OCI-LY3 (cell line): ENCODE data around the gene RHBG.
"Not testable (repeated sequence)": the region's sequence is repeated elsewhere in the genome, so short reads cannot be mapped to it uniquely, and the experiment has no call there.

Experiments used
- H2AFZ ChIP-seq: fragments of 200-600, 300-600 bp; shearing (Covaris generic); 2 replicates; pipeline ENCODE4 v1.6.0; 2014; ENCODE audit warnings: antibody characterized with exemption, low read depth, low read length
- H3K27ac ChIP-seq: fragments of 200-600, 300-600 bp; sonication (generic); 2 replicates; pipeline ENCODE4 v1.5.1; 2014; ENCODE audit warnings: mild to moderate bottlenecking, low read length, moderate library complexity, mixed read lengths
- H3K27me3 ChIP-seq: fragments of 200-600, 300-600 bp; sonication (generic); 2 replicates; pipeline ENCODE4 v1.6.1; 2014; ENCODE audit warnings: low read depth, low read length, mixed read lengths
- H3K36me3 ChIP-seq: fragments of 200-600, 300-600 bp; sonication (generic); replicated peaks from 2 replicates; pipeline ENCODE3; 2014; ENCODE audit warnings: low read depth, low read length, mixed read lengths
- H3K4me1 ChIP-seq: fragments of 300-600, 200-600 bp; sonication (generic); 2 replicates; pipeline ENCODE4 v1.6.1; 2014; ENCODE audit warnings: low read length, mixed read lengths
- H3K4me2 ChIP-seq: fragments of 200-600, 300-600 bp; sonication (generic); 2 replicates; pipeline ENCODE4 v1.6.1; 2014; ENCODE audit warnings: low read length, mixed read lengths
- H3K4me3 ChIP-seq: fragments of 300-600, 200-600 bp; sonication (generic); 2 replicates; pipeline ENCODE4 v1.5.1; 2014; ENCODE audit warnings: antibody characterized with exemption, mild to moderate bottlenecking, low read length, moderate library complexity
- H3K79me2 ChIP-seq: fragments of 300-600, 200-600 bp; shearing (Covaris generic); 2 replicates; pipeline ENCODE4 v1.6.1; 2014; ENCODE audit warnings: mild to moderate bottlenecking, low read length, mixed read lengths
- H3K9ac ChIP-seq: fragments of 300-600, 200-600 bp; shearing (Covaris generic); 2 replicates; pipeline ENCODE4 v1.6.0; 2014; ENCODE audit warnings: mild to moderate bottlenecking, low read length, moderate library complexity
- H3K9me3 ChIP-seq: fragments of 200-600, 300-600 bp; shearing (Covaris generic); 2 replicates; pipeline ENCODE4 v1.6.1; 2014; ENCODE audit warnings: low read length, mixed read lengths; ENCODE audit not compliant: insufficient read depth
- H4K20me1 ChIP-seq: fragments of 200-600, 300-600 bp; sonication (generic); 2 replicates; pipeline ENCODE4 v1.6.1; 2016; ENCODE audit warnings: low read length, mixed read lengths; ENCODE audit not compliant: insufficient read depth
- EZH2phosphoT487 ChIP-seq: fragments of 200-600 bp; shearing (Covaris generic); IDR thresholded peaks from 2 replicates; pipeline ENCODE4 v1.6.1; 2018; ENCODE audit warnings: antibody characterized with exemption, mixed run types, low read depth
- TF ChIP-seq, protein P1 (sequence below): fragments of 200-600, 300-600 bp; sonication (generic); IDR thresholded peaks from 2 replicates; pipeline ENCODE4 v1.5.1; 2014; ENCODE audit warnings: antibody characterized with exemption, low read length, low read depth

Gene RHBG

GRCh38 chr1:156368157-156368658 is 803 bp upstream of the RHBG start:
- no peaks in the 10 kb centered on the region for H3K9me3 ChIP-seq
- TF ChIP-seq EZH2phosphoT487 = no peak
- TF ChIP-seq, protein P1, sequence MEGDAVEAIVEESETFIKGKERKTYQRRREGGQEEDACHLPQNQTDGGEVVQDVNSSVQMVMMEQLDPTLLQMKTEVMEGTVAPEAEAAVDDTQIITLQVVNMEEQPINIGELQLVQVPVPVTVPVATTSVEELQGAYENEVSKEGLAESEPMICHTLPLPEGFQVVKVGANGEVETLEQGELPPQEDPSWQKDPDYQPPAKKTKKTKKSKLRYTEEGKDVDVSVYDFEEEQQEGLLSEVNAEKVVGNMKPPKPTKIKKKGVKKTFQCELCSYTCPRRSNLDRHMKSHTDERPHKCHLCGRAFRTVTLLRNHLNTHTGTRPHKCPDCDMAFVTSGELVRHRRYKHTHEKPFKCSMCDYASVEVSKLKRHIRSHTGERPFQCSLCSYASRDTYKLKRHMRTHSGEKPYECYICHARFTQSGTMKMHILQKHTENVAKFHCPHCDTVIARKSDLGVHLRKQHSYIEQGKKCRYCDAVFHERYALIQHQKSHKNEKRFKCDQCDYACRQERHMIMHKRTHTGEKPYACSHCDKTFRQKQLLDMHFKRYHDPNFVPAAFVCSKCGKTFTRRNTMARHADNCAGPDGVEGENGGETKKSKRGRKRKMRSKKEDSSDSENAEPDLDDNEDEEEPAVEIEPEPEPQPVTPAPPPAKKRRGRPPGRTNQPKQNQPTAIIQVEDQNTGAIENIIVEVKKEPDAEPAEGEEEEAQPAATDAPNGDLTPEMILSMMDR = no peak
- peaks cover 16% of the 10 kb centered on the region for H3K27me3 ChIP-seq
- H3K79me2 ChIP-seq = no peaks in the 10 kb centered on the region
- H3K4me3 ChIP-seq = no peak overlapping the region
- no peak overlapping the region for H3K9ac ChIP-seq
- H3K4me1 ChIP-seq = no peaks in the 10 kb centered on the region
- no peak overlapping the region for H3K4me2 ChIP-seq
- H3K36me3 ChIP-seq = no peaks in the 10 kb centered on the region
- no peak overlapping the region for H3K27ac ChIP-seq
- H2AFZ ChIP-seq = no peak overlapping the region
- H4K20me1 ChIP-seq = no peaks in the 10 kb centered on the region

- H4K20me1 ChIP-seq, H3K79me2 ChIP-seq, H3K36me3 ChIP-seq, H3K9me3 ChIP-seq, H3K4me3 ChIP-seq, H3K4me2 ChIP-seq, H3K27ac ChIP-seq, H3K9ac ChIP-seq, H3K4me1 ChIP-seq, H2AFZ ChIP-seq: not testable (repeated sequence)
- H3K27me3 ChIP-seq = peaks cover 29% of the 10 kb centered on the region
Measured at GRCh38 chr1:156369685-156370286, 775 bp downstream of the RHBG start.

DNA sequence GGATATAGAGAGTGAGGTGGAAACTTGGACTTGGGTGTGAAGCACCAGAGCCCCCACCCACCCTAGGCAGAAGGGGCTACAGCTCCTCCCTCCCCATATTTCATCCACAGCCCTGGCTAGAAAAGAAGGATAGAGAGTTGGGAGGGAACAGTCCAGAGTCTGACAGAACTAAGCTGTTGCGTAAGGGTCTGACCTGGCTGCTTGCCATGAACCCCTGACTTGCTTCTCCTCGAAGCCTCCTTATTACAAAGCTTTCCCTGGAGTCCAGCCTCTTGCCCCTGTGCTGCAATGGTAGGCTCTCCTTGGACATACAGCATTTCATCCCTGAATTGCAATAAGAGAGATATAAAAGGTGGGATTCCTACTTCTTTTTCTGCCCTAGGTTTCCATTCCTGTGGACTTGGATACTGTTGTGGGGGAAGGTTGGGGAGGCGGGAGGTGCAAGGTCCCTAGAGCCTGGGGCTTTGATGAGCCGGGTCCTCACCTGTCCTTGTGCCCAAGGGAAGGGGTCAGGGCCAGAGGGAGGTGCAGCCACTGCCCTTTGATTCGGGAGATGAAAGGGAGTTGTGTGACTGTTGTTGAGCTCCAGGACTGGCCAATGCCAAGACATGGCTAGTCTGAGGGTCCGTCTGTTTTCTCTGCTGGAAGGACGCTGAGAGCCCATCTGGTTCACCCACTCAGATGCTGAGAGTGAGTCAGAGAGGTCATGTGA is 2.7 kb downstream of the RHBG start:
- Histone ChIP-seq H2AFZ (no peak overlapping the region), H3K27me3 (peaks cover 33% of the 10 kb centered on the region), H3K79me2 (no peaks in the 10 kb centered on the region), H3K9me3 (no peaks in the 10 kb centered on the region), H4K20me1 (no peaks in the 10 kb centered on the region), H3K4me2 (no peak overlapping the region), H3K27ac (no peak overlapping the region), H3K4me1 (no peaks in the 10 kb centered on the region), H3K4me3 (no peak overlapping the region), H3K36me3 (no peaks in the 10 kb centered on the region), H3K9ac (no peak overlapping the region)
- TF ChIP-seq, protein P1 = no peak
- TF ChIP-seq EZH2phosphoT487 = no peak

- H3K4me2 ChIP-seq = no peak overlapping the region
- H4K20me1 ChIP-seq = no peaks in the 10 kb centered on the region
- H3K9me3 ChIP-seq = no peaks in the 10 kb centered on the region
- no peaks in the 10 kb centered on the region for H3K36me3 ChIP-seq
- H3K4me3 ChIP-seq = no peak overlapping the region
- no peaks in the 10 kb centered on the region for H3K4me1 ChIP-seq
- H3K79me2 ChIP-seq = no peaks in the 10 kb centered on the region
- peaks cover 33% of the 10 kb centered on the region for H3K27me3 ChIP-seq
- H3K9ac ChIP-seq = no peak overlapping the region
- no peak overlapping the region for H2AFZ ChIP-seq
- TF ChIP-seq EZH2phosphoT487 = no peak
- no peak overlapping the region for H3K27ac ChIP-seq
Measured at GRCh38 chr1:156372265-156372586, 3.2 kb downstream of the RHBG start.

DNA sequence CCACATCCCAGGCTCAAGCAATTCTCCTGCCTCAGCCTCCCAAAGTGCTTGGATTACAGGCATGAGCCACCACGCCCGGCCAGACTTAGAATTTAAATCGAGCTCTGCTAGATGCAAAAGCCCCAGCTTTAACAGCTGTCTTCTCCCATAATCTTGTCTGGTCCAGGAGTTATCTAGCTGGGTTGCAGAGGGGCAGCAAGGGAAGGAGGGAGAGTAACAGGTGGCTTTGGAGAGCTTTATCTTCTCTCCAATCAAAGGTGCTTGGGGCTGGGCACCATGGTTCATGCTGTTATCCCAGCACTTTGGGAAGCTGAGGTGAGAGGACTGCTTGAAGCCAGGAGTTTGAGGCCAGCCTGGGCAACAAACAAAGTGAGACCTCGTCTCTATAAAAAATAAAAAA is 3.9 kb downstream of the RHBG start:
- Histone ChIP-seq H2AFZ (no peak overlapping the region), H3K27ac (no peak overlapping the region), H3K4me3 (no peak overlapping the region), H3K4me2 (no peak overlapping the region), H3K36me3 (no peaks in the 10 kb centered on the region), H3K79me2 (no peaks in the 10 kb centered on the region), H3K27me3 (peaks cover 33% of the 10 kb centered on the region), H3K4me1 (no peaks in the 10 kb centered on the region), H4K20me1 (no peaks in the 10 kb centered on the region), H3K9ac (no peak overlapping the region), H3K9me3 (no peaks in the 10 kb centered on the region)
- TF ChIP-seq EZH2phosphoT487 = no peak
- TF ChIP-seq, protein P1 = no peak
